GM19043 (cell line): Measurements from ENCODE around the gene CCDC174.
"Not testable (repeated sequence)": the region's sequence is repeated elsewhere in the genome, so short reads cannot be mapped to it uniquely, and the experiment has no call there.

Experiments
- ATAC-seq: cut with Tn5 transposase; IDR thresholded peaks from one replicate; pipeline ENCODE4 v1.9.1; 2021; ENCODE audit warnings: low read depth; ENCODE audit not compliant: unreplicated experiment

The CCDC174 gene

DNA sequence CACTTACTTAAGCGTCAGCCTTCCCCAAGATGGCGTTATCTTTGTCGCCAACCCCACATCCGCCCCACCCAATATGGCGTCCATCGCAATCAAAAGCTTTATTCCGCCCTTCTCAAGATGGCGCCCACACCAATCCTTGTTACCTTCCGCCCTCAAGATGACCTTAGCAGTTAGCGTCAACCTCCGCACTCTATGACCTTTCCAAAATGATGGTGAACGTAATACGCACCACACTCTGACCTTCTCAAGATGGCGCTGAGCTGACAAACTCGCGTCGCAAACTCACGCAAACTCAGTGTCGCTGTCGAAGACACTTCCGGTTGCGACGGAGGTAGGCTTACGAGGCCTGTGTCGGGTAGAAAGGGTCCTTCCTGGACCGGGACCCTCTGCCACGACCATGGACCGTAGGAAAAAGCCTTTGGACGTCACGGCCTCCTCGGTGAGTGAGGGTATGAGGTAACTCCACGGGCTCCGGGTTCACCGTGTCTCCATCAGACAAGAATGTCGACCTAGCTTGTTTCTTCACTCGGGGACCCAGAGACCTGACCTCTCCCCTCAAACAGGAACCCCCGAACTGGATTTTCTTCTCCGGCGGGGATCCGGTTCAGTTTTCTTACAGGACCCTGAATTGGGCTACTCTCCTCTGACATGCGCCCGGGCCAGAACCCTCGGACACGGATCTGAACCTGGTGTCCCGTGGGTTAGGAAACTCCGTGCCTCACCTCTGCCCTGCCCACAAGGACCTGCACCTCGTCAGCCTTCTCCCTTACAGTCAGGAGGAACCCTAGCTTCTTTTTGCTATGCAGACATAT is at the start of gene CCDC174:
Gene CCDC174 (plus strand): TSS at position 323 of the 812 bp plus-strand sequence. CDS start 75 bp downstream, at position 398.
- ATAC-seq = peak; percentile 96

- no peak for ATAC-seq
Measured at GRCh38 chr3:14602006-14602803, 49.4 kb upstream of the CCDC174 start.

DNA sequence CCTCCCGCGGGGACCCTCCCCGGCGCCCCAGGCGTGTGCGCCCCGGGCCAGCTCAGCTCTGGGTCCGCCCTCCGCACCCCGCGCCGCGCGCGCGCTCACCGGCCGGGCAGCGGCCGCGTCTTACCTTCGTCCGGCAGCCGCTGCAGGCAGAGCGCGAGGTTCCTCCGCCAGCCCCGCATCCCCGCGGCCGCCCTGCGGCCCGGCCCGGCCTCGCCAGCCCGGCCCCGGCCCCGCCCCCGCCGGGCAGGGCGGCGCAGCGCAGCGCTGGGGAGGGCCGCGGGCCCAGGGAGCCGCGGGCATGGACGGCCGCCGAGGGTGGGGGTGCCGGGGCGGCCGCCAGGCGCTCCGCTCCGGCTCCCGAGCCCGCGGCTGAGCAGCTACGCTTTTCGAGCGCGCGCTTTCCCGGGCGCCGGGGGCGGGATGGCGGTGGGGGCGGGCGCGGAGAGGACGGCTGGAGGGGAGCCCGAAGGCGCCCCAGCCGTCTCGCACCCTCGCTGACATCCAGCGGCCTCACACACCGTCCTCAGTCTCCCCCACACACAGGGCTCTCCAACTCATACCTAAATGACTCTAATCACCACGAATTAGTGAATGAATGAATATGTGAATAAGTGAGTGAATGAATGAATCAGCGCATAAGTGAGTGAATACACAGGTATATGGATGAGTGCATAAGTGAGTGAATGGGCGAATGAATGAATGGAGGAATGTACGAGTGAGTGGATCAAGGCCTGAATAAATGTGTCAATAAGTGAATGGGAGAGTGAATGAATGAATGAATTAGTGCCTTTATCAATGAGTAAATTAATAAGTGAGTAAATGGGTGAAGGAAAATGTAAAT is 48.5 kb upstream of the CCDC174 start:
- no peak for ATAC-seq

GRCh38 chr3:14605067-14605466 is 46.5 kb upstream of the CCDC174 start:
- ATAC-seq = no peak

DNA sequence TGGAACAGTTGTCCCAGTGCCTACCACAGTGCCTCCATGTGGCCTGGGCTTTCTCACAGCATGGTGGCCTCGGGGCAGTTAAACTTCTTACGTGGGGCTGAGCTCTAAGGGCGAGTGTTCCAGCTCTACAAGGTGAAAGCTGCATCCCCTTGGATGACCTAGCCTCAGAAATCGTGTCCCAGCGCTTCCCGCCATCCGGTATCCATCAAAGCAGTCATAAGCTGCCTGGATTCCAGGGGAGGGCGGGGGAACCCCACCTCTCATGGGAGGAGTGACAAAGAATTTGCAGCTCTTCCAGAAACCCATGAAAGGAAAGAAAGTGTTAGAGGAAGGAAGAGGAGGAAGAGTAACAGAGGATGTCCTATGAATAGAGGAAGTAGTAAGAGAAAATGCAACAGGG is 45.8 kb upstream of the CCDC174 start:
- no peak for ATAC-seq

DNA sequence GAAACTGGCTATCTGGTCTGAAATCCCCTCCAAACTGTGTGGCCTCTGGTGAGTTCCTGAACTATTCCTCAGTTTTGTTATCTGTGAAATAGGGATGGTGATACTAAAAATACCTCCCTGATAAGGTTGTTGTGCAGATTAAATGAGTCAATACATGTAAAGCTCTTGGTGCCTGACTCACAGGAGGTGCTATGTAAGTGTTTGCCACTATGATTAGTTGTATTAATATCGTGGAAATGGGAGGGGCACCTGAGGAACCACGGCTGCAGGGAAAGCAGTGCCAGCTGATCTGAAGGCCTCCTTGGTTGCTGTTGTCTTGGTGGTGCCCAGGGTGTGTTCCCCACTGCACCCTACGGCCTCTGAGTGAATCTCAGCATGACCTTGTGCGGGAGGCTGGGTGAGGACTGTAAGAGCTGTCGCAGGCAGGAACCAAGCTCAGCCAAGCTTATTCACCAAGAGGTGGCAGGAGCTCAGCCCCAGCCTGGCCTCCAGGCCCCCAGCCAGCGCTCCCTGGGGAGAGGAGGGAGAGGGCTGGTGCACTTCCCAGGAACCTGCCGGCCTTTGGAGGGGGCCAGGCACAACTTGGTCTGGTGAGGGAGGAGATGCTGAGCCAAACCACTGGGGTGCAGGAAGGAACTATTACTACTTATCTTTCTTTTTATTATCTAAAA is 44.8 kb upstream of the CCDC174 start:
- ATAC-seq = no peak

- no peak for ATAC-seq
Measured at GRCh38 chr3:14608298-14608697, 43.3 kb upstream of the CCDC174 start.

- not testable (repeated sequence) for ATAC-seq
Measured at GRCh38 chr3:14609058-14609457, 42.5 kb upstream of the CCDC174 start.

- ATAC-seq = no peak
Measured at GRCh38 chr3:14609506-14609905, 42.1 kb upstream of the CCDC174 start.

DNA sequence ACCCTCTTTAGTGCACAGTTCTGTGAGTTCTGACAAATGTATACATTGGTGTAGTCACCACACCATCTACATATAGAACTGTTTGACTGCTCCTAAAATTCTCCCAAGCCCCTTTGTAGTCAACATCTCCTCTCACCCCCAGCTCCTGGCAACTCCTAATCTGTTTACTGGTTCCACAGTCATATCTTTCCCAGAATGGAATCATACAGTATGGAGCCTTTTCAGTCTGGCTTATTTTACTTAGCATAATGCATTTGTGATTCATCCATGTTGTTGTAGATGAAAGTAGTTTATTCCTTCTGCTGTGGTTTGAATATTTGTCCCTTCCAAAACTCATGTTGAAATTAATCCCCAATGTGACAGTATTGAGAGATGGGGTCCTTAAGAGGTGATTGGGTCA is 41.6 kb upstream of the CCDC174 start:
- ATAC-seq = no peak

- no peak for ATAC-seq
Measured at GRCh38 chr3:14614189-14614588, 37.4 kb upstream of the CCDC174 start.

GRCh38 chr3:14614862-14615261 is 36.7 kb upstream of the CCDC174 start:
- ATAC-seq = no peak

GRCh38 chr3:14616606-14617507 is 34.7 kb upstream of the CCDC174 start:
- no peak for ATAC-seq

DNA sequence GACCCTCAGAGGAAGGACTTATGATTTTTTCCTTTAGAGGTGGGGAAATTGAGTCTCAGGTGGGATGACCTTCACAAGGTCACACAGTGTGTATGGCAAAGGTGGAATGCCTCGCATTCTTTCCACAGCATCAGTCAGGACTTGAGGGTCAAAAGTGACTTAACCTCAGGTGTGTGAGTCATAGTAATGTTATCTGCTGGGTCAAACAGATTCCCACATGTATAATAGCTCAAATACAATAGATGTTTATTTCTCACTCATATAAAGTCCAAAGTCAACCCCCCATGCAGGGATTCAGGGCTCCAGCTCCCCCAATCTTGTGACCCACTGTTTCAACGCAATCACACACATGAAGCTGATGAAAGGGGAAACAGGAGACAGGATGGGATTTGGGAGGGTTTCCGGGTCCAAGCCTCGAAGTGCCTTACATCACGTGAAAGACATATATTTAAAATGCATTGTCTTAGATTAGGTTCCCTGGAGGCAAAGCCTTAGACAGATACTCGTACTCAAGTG is 34.0 kb upstream of the CCDC174 start:
- no peak for ATAC-seq

DNA sequence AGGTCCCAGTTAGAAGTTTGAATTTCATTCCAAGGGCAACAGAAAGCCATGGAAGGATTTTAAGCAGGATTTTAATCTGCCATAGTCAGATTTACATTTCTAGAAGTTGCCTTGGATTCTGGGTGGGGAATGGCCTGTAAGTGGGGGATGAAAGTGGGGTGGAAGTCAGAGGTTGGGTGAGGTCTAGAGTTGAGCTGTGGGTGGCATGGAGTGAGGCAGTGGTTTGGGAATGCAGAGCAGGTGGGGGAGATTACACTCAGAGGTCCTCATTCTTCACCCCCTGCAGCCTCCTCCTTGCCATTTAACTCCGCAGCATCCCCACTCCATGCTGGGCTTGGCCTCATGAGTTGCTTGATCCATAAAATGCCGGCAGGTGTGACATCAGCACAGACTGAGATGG is 32.0 kb upstream of the CCDC174 start:
- no peak for ATAC-seq

- no peak for ATAC-seq
Measured at GRCh38 chr3:14620512-14620911, 31.1 kb upstream of the CCDC174 start.

- ATAC-seq = no peak
Measured at GRCh38 chr3:14621093-14621492, 30.5 kb upstream of the CCDC174 start.

DNA sequence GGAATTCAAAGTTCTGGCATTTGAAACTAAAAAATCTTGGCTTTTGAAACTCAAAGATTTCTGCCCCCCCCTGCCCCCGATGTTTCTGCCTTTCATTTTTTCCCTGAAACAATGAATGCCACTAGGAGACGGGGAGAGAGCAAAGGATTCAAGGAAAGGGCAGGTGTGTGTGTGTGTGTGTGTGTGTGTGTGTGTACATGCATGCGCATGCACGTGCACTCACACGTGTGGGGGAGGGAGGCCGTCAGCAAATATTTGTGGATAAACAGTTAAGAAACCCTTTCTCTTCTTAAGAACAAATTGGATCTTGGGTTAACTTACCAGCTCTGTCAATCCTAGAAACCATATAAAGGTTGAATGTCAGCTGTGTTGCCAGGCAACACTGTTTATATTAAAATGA is 29.2 kb upstream of the CCDC174 start:
- ATAC-seq = no peak

DNA sequence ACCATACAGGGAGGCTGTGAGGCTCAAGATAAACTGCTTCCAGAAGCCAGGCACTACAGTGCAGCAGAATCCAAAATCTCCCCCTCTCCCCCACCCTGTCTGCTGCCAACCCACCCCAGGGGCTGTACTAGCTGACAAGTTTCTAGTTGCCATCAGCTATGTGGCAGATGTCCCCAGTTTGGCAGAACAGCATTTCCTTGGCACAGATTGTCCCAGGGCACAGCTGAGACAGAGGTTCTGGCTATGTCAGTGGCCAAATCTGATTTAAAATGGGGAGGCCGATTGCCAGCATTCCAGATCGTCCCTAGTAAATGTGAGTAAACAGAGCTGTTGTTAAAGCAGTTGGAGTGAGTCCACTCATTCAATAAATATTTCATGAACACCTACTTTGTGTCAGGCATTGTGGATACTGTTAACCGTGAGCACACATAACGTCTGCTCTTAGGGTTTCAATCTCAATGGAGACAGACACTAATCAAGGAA is 28.0 kb upstream of the CCDC174 start:
- ATAC-seq = no peak
